MCF 10A (cell line): ENCODE results near the gene APOA4. TPM values are rescaled to one million over a fixed set of nuclear protein-coding genes. Genes with fewer than 3 reads are reported as not detected.

Source experiments
- BruUV-seq: library from RNA; stranded (reverse); fragments of 400-500 nt; replicated peaks from 2 replicates; lab custom pipeline; 2021; lab: Mats Ljungman, UMichigan
- CTCF ChIA-PET: fragments of 300-600 bp; sonication (Branson Sonifier 250); formaldehyde crosslinking; extraction: SDS; loops from one replicate; lab custom pipeline; 2021; ENCODE audit warnings: antibody characterized with exemption, inconsistent platforms; lab: Yijun Ruan, JAX
- POLR2A ChIA-PET: fragments of 300-600, 350-650 bp; sonication (Branson Sonifier 250); formaldehyde crosslinking; extraction: SDS; loops from one replicate; lab custom pipeline; 2020; ENCODE audit warnings: antibody characterized with exemption, inconsistent platforms; lab: Yijun Ruan, JAX
- DNase-seq: peaks from one replicate; pipeline ENCODE4 v3.0.0-alpha.2; 2018; ENCODE audit not compliant: unreplicated experiment
- H3K27ac Mint-ChIP-seq: one replicate; pipeline ENCODE4 v1.8.0; 2022; ENCODE audit warnings: mild to moderate bottlenecking, low read depth, mixed read lengths; ENCODE audit not compliant: unreplicated experiment
- H3K27me3 Mint-ChIP-seq: one replicate; pipeline ENCODE4 v1.8.0; 2022; ENCODE audit warnings: mixed read lengths; ENCODE audit not compliant: insufficient read depth, unreplicated experiment
- H3K36me3 Mint-ChIP-seq: one replicate; pipeline ENCODE4 v1.8.0; 2022; ENCODE audit warnings: mild to moderate bottlenecking, moderate library complexity, mixed read lengths; ENCODE audit not compliant: insufficient read depth, unreplicated experiment
- H3K4me1 Mint-ChIP-seq: one replicate; pipeline ENCODE4 v1.8.0; 2022; ENCODE audit warnings: mixed read lengths; ENCODE audit not compliant: insufficient read depth, unreplicated experiment
- H3K4me3 Mint-ChIP-seq: one replicate; pipeline ENCODE4 v1.8.0; 2022; ENCODE audit warnings: mild to moderate bottlenecking, moderate library complexity, mixed read lengths; ENCODE audit not compliant: unreplicated experiment
- H3K9me3 Mint-ChIP-seq: one replicate; pipeline ENCODE4 v1.8.0; 2022; ENCODE audit warnings: mixed read lengths; ENCODE audit not compliant: unreplicated experiment
- intact Hi-C: fragments of 100-400 bp; cut with micrococcal nuclease; formaldehyde crosslinking; loops from 2 replicates; pipeline ENCODE4 v1.14.1; 2022
- total RNA-seq: library from RNA; stranded (reverse); gene quantifications from 2 replicates; pipeline ENCODE4 v1.2.3, GENCODE V29; 2022
- TF ChIP-seq, protein P1 (sequence below): fragments of 200-600 bp; IDR thresholded peaks from one replicate; pipeline ENCODE4 v1.8.0; 2022; ENCODE audit warnings: antibody characterized with exemption, mild to moderate bottlenecking; ENCODE audit not compliant: unreplicated experiment

APOA4 gene
- total RNA-seq, 1 experiment from 2014 or later = not detected

DNA sequence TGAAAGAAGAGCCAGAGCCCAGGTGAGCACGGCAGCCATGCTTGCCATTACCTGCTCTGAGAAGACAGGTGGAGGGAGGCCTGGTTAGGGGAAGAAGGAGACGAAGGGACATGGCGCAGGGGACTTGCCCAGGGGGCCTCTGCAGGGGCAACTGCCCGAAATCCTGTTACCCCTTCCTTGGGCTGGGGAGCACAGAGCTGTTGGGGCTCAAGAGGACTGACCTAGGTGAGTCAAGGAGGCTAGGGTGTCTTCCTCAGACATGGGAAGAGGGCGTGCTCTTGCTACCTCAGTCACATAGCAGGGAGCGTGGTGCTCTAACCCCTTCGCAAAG lies 31.3 kb downstream of the APOA4 start, which contains the start of gene APOA5:
Gene APOA5 (minus strand): TSS at position 67 of the 331 bp plus-strand sequence. CDS start 19 bp downstream, at position 48.
- Mint-ChIP-seq H3K4me1 (peaks cover 36% of the 10 kb centered on the region), H3K36me3 (peaks cover 1% of the 10 kb centered on the region), H3K27ac (peak within 1 kb of the TSS; percentile 0), H3K4me3 (no peak within 1 kb of the TSS), H3K9me3 (no peaks in the 10 kb centered on the region), H3K27me3 (no peaks in the 10 kb centered on the region)
- TF ChIP-seq, protein P1, sequence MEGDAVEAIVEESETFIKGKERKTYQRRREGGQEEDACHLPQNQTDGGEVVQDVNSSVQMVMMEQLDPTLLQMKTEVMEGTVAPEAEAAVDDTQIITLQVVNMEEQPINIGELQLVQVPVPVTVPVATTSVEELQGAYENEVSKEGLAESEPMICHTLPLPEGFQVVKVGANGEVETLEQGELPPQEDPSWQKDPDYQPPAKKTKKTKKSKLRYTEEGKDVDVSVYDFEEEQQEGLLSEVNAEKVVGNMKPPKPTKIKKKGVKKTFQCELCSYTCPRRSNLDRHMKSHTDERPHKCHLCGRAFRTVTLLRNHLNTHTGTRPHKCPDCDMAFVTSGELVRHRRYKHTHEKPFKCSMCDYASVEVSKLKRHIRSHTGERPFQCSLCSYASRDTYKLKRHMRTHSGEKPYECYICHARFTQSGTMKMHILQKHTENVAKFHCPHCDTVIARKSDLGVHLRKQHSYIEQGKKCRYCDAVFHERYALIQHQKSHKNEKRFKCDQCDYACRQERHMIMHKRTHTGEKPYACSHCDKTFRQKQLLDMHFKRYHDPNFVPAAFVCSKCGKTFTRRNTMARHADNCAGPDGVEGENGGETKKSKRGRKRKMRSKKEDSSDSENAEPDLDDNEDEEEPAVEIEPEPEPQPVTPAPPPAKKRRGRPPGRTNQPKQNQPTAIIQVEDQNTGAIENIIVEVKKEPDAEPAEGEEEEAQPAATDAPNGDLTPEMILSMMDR = no peak
- no TSS peak for BruUV-seq
- intact Hi-C loops = loop anchor here (1.0 to 5.0 kb wide), 2 partner anchors 45 to 436 kb away; no protein-coding TSS in a partner anchor
- DNase-seq = no peak
- ChIA-PET CTCF (interaction anchor here (0.5 to 9.7 kb wide), 6 partner anchors 8 to 439 kb away, joined by 3 to 124 read pairs (median 3); partner anchors contain the start of genes APOA1 and APOA4), POLR2A (no interaction called here)

DNA sequence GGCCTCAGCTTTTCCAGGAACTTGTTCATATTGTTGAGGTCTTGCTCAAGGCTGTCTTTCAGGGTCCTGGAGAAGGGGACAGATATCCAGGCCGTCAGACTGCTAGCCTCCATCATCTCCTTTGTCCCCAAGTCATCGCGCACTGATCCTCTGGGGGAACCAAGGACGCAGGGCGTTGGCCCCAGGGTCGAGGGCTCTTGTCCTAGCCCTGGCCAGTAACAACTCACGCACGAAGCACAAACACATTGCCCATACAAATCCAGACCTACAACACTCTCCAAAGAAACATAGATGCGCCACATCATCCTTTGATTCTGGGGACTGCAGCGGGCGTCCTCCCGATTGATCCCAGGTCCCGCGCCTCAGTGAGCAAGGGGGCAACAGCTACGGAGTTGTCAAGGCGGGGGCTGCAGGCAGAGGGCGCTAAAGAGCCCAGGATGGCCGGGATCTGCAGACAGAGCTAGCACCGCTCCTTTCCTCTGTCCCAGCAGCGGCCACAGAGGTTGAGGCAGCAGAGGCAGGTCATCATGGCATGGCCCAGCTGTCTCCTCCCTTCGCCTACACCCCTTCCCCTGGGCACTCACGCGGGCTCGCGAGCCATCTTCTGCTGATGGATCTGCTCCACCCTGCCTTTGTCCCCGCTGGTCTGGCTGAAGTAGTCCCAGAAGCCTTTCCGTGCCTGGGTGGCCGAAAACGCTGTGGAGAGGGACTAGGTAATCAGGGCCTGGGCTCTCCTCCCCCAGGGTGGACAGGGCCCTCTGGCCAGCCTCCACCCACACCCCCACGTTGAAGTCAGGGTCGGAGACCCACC lies 31.9 kb downstream of the APOA4 start:
- H3K4me3 Mint-ChIP-seq = no peak overlapping the region
- intact Hi-C loops = loop anchor here (1.0 to 5.0 kb wide), 2 partner anchors 45 to 436 kb away; no protein-coding TSS in a partner anchor
- no TSS peak for BruUV-seq
- H3K4me1 Mint-ChIP-seq = peaks cover 36% of the 10 kb centered on the region
- H3K27ac Mint-ChIP-seq = no peak overlapping the region
- peak; percentile 68 for DNase-seq
- H3K9me3 Mint-ChIP-seq = no peaks in the 10 kb centered on the region
- no peaks in the 10 kb centered on the region for H3K27me3 Mint-ChIP-seq
- POLR2A ChIA-PET = interaction anchor here (1.2 kb wide), 1 partner anchor 18 kb away, joined by 3 read pairs; no protein-coding TSS in a partner anchor
- CTCF ChIA-PET = interaction anchor here (0.5 to 9.7 kb wide), 14 partner anchors 9 to 439 kb away, joined by 3 to 124 read pairs (median 4); partner anchors contain the start of genes APOA1 and APOA4
- peaks cover 7% of the 10 kb centered on the region for H3K36me3 Mint-ChIP-seq
- TF ChIP-seq, protein P1 = peak; percentile 89

DNA sequence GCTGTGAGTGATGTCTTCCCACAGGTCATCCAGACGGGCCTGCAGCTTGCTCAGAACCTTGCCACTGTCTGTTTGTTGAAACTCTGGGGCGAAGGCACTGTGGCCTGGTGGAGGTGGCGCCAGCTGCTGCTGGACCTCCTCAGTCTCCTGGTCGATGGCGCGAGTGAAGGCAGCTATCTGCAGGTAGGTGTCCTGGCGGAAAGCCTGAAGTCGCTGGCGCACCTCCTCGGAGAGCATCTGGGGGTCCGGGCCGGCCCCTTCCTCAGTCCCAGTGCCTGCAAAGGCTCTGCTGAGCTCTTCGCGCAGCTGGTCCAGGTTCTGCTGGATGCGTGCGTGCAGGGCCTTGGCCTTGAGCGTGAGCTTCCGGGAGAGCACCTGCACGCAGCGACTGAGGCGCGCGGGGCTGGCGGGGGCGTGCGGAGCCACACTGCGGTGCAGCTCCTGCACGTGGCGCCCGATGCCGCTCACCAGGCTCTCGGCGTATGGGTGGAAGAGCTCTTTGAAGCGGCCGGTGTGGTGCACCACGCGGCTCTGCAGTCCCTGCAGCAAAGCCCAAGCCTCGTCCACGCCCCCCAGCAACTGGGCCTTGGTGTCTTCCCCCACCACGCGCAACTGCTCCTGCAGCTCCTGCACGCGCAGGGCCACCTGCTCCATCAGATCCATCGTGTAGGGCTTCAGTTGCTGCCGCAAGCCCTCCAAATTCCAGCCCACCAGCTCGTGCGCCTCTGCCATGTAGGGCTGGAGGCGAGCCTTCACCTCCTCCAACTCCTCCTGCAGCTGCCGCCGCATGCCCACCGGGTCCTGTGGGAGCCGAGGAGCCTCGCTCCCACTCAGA lies 32.7 kb downstream of the APOA4 start:
- H3K27me3 Mint-ChIP-seq = no peaks in the 10 kb centered on the region

More for the DNA sequence above, 32.7 kb downstream of the APOA4 start:
- CTCF ChIA-PET = interaction anchor here (0.6 to 9.7 kb wide), 14 partner anchors 8 to 321 kb away, joined by 3 to 124 read pairs (median 4); partner anchors contain the start of genes APOA1 and APOC3
- Mint-ChIP-seq H3K4me1 (peaks cover 36% of the 10 kb centered on the region), H3K4me3 (no peak overlapping the region), H3K27ac (no peak overlapping the region), H3K9me3 (no peaks in the 10 kb centered on the region), H3K36me3 (peaks cover 13% of the 10 kb centered on the region)
- no TSS peak for BruUV-seq
- POLR2A ChIA-PET = interaction anchor here (0.5 to 1.7 kb wide), 5 partner anchors 7 to 128 kb away, joined by 3 read pairs; no protein-coding TSS in a partner anchor
- intact Hi-C loops = loop anchor here (1.0 to 5.0 kb wide), 2 partner anchors 46 to 437 kb away; no protein-coding TSS in a partner anchor
- TF ChIP-seq, protein P1 = no peak
- DNase-seq = no peak
